ENCODE results near the gene FAM163B.

The FAM163B gene

DNA sequence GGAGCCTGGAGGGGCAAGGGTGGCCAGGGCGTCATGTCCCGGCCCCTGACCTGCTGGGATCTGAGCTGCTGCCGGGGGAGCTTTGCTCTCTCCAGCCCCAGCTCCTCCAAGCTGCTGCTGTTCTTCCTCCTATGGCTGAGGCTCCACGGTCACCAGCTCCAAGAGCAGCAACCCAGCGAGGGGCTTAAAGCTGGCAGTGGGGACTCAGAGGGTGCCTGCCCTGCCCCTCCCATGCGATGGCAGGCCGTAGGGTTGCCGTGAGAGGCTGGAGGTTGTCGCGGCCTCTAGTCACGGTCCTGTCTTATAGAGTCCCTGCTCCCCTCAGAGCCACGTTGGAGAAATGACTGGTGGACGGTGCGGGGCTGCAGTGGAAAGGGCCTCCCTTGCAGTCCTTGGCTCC, 46.5 kb upstream of the FAM163B start:
- peaks cover 3% of the 10 kb centered on the region for H3K4me1 ChIP-seq (ENCODE audit: control insufficient read depth, insufficient read depth, low read length)
- H3K9me3 ChIP-seq (ENCODE audit: control insufficient read depth, insufficient read depth, low read depth, low read length): no peaks in the 10 kb centered on the region
- no peak overlapping the region for H3K27ac ChIP-seq (ENCODE audit: extremely low read depth, low read depth, low read length)
- CTCF ChIA-PET: no interaction called here
- no peaks in the 10 kb centered on the region for H3K36me3 ChIP-seq (ENCODE audit: control insufficient read depth in 2 of 2, insufficient read depth in 1 of 2, low read length in 2 of 2)
- POLR2A ChIA-PET: no interaction called here
- no peak overlapping the region for H3K4me3 ChIP-seq (ENCODE audit: low read depth, low read length)
- no peak for TF ChIP-seq HOXA7 (CRISPR knock-in tag; IDR thresholded peaks at IDR 0.05; ENCODE audit: borderline replicate concordance)
- no peak for TF ChIP-seq ZNF585B (tag by site-specific recombination; IDR thresholded peaks at IDR 0.05)
- no peak for TF ChIP-seq ZFP41 (tag by site-specific recombination; IDR thresholded peaks at IDR 0.05; ENCODE audit: borderline replicate concordance)
- TF ChIP-seq ZNF596 (tag by site-specific recombination; IDR thresholded peaks at IDR 0.05): no peak
- no peak for TF ChIP-seq ZNF423 (tag by site-specific recombination; IDR thresholded peaks at IDR 0.05)
- TF ChIP-seq ZBTB21 (tag by site-specific recombination; IDR thresholded peaks at IDR 0.05): no peak
- TF ChIP-seq ZNF548 (tag by site-specific recombination; IDR thresholded peaks at IDR 0.05): no peak
- TF ChIP-seq ZNF624 (tag by site-specific recombination; IDR thresholded peaks at IDR 0.05): no peak
- no peak for TF ChIP-seq ZNF558 (tag by site-specific recombination; IDR thresholded peaks at IDR 0.05)
- TF ChIP-seq, protein P1, sequence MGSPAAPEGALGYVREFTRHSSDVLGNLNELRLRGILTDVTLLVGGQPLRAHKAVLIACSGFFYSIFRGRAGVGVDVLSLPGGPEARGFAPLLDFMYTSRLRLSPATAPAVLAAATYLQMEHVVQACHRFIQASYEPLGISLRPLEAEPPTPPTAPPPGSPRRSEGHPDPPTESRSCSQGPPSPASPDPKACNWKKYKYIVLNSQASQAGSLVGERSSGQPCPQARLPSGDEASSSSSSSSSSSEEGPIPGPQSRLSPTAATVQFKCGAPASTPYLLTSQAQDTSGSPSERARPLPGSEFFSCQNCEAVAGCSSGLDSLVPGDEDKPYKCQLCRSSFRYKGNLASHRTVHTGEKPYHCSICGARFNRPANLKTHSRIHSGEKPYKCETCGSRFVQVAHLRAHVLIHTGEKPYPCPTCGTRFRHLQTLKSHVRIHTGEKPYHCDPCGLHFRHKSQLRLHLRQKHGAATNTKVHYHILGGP (tag by site-specific recombination; IDR thresholded peaks at IDR 0.05): no peak
- TF ChIP-seq ZNF701 (tag by site-specific recombination; IDR thresholded peaks at IDR 0.05): no peak
- TF ChIP-seq, protein P2, sequence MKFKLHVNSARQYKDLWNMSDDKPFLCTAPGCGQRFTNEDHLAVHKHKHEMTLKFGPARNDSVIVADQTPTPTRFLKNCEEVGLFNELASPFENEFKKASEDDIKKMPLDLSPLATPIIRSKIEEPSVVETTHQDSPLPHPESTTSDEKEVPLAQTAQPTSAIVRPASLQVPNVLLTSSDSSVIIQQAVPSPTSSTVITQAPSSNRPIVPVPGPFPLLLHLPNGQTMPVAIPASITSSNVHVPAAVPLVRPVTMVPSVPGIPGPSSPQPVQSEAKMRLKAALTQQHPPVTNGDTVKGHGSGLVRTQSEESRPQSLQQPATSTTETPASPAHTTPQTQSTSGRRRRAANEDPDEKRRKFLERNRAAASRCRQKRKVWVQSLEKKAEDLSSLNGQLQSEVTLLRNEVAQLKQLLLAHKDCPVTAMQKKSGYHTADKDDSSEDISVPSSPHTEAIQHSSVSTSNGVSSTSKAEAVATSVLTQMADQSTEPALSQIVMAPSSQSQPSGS (tag by site-specific recombination; IDR thresholded peaks at IDR 0.05; ENCODE audit: low read depth): no peak

DNA sequence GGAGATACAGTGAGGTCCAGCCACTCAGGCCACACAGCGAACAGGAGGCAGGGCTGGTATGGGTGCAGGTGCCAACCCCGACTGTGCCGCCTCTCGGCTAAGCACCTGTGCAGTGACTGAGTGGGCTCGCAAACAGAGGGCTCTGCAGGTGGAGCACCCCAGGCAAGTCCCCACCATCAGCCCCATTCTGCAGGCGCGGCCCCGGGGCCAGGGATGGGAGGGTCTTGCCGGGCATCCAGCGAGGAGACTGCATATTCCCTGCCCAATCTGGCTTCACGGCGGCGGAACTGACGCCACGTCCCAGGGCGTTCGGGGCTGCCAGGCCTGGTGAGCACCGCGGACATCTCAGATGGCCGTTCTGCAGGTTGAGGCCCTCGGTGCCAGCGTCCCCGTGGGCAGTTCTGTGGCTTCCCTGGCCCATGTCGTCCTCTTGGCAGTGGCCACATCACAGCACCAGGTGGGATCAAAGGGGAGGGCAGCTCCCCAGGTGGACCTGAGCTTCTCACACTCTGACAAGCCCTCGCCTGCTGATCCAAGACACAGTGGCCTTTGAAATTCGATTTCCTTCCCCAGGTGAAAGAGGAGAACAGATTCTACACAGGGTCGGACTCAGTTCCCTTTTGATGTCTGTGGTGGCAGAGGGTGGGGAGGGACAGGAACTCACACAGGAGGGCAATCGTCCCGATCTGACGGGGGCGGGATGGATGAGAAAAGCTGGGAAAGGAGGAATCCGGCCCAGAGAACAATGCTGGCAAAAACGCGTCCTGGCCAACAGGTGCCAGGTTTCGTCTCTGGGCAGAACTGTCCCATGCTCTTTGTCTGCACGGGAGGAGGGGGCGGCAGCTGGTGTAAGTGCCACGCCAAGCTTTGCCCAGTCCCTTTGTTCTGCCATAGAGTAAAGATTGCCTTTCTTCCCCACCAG, 45.8 kb upstream of the FAM163B start:
- Histone ChIP-seq H3K36me3 (ENCODE audit: control insufficient read depth in 2 of 2, insufficient read depth in 1 of 2, low read length in 2 of 2) (no peaks in the 10 kb centered on the region), H3K4me1 (ENCODE audit: control insufficient read depth, insufficient read depth, low read length) (peaks cover 3% of the 10 kb centered on the region), H3K27ac (ENCODE audit: extremely low read depth, low read depth, low read length) (no peak overlapping the region), H3K9me3 (ENCODE audit: control insufficient read depth, insufficient read depth, low read depth, low read length) (no peaks in the 10 kb centered on the region), H3K4me3 (ENCODE audit: low read depth, low read length) (no peak overlapping the region)
- POLR2A ChIA-PET: no interaction called here
- CTCF ChIA-PET: interaction anchor here (0.6 kb wide), 1 partner anchor 13 kb away, joined by 4 read pairs; no protein-coding TSS in a partner anchor
- TF ChIP-seq ZNF10 (tag by site-specific recombination; IDR thresholded peaks at IDR 0.05): no peak
- 0 out of 2 replicates have a peak, but pooled peaks have one; percentile 9 for TF ChIP-seq SCRT2 (tag by site-specific recombination; IDR thresholded peaks at IDR 0.05)
- no peak for TF ChIP-seq ZNF202 (tag by site-specific recombination; IDR thresholded peaks at IDR 0.05; ENCODE audit: borderline replicate concordance)

DNA sequence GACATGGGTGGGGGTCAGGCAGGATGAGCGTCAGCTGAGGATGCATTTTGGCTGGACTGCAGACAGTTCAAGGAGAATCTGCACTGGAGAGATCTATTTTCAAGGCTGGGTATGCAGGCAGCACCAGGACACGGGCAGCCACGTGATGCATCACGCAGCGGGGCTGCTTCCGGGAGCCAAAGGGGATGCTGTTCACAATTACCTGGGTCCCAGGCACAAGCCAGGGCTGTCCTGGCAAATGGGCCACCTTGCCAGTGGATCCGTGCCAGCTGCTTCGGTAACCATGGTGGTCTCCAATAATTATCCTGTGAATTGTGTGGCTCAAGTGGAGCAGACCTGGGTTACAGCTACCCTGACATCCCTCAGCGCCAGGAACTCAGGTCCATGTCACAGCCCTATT, 44.4 kb upstream of the FAM163B start:
- POLR2A ChIA-PET: no interaction called here
- TF ChIP-seq ZFP37 (tag by site-specific recombination; IDR thresholded peaks at IDR 0.05) (no peak), HOXC10 (CRISPR knock-in tag; IDR thresholded peaks at IDR 0.05) (no peak), ZNF600 (tag by site-specific recombination; IDR thresholded peaks at IDR 0.05) (no peak), YY2 (tag by site-specific recombination; IDR thresholded peaks at IDR 0.05) (no peak), FEZF1 (tag by site-specific recombination; IDR thresholded peaks at IDR 0.05) (no peak), HOXD13 (CRISPR knock-in tag; IDR thresholded peaks at IDR 0.05; ENCODE audit: borderline replicate concordance) (no peak), YY1 (tag by site-specific recombination; IDR thresholded peaks at IDR 0.05) (no peak), ZNF112 (tag by site-specific recombination; IDR thresholded peaks at IDR 0.05) (no peak), ZNF174 (tag by site-specific recombination; IDR thresholded peaks at IDR 0.05) (no peak), ZNF654 (tag by site-specific recombination; IDR thresholded peaks at IDR 0.05; ENCODE audit: low read depth) (no peak), ZSCAN16 (tag by site-specific recombination; IDR thresholded peaks at IDR 0.05) (no peak), GLIS2 (tag by site-specific recombination; IDR thresholded peaks at IDR 0.05) (no peak), ZNF266 (tag by site-specific recombination; IDR thresholded peaks at IDR 0.05; ENCODE audit: low read depth) (no peak), GLI4 (tag by site-specific recombination; IDR thresholded peaks at IDR 0.05) (no peak), ZNF223 (tag by site-specific recombination; IDR thresholded peaks at IDR 0.05) (no peak)
- TF ChIP-seq, protein P3, sequence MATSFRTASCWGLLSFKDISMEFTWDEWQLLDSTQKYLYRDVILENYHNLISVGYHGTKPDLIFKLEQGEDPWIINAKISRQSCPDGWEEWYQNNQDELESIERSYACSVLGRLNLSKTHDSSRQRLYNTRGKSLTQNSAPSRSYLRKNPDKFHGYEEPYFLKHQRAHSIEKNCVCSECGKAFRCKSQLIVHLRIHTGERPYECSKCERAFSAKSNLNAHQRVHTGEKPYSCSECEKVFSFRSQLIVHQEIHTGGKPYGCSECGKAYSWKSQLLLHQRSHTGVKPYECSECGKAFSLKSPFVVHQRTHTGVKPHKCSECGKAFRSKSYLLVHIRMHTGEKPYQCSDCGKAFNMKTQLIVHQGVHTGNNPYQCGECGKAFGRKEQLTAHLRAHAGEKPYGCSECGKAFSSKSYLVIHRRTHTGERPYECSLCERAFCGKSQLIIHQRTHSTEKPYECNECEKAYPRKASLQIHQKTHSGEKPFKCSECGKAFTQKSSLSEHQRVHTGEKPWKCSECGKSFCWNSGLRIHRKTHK (tag by site-specific recombination; IDR thresholded peaks at IDR 0.05): no peak

More for the DNA sequence above, 44.4 kb upstream of the FAM163B start:
- Histone ChIP-seq H3K4me3 (ENCODE audit: low read depth, low read length) (no peak overlapping the region), H3K36me3 (ENCODE audit: control insufficient read depth in 2 of 2, insufficient read depth in 1 of 2, low read length in 2 of 2) (no peaks in the 10 kb centered on the region), H3K27ac (ENCODE audit: extremely low read depth, low read depth, low read length) (no peak overlapping the region), H3K4me1 (ENCODE audit: control insufficient read depth, insufficient read depth, low read length) (no peaks in the 10 kb centered on the region), H3K9me3 (ENCODE audit: control insufficient read depth, insufficient read depth, low read depth, low read length) (no peaks in the 10 kb centered on the region)
- CTCF ChIA-PET: no interaction called here
